ENCODE measurements around the gene ARHGAP40.

The ARHGAP40 gene

DNA sequence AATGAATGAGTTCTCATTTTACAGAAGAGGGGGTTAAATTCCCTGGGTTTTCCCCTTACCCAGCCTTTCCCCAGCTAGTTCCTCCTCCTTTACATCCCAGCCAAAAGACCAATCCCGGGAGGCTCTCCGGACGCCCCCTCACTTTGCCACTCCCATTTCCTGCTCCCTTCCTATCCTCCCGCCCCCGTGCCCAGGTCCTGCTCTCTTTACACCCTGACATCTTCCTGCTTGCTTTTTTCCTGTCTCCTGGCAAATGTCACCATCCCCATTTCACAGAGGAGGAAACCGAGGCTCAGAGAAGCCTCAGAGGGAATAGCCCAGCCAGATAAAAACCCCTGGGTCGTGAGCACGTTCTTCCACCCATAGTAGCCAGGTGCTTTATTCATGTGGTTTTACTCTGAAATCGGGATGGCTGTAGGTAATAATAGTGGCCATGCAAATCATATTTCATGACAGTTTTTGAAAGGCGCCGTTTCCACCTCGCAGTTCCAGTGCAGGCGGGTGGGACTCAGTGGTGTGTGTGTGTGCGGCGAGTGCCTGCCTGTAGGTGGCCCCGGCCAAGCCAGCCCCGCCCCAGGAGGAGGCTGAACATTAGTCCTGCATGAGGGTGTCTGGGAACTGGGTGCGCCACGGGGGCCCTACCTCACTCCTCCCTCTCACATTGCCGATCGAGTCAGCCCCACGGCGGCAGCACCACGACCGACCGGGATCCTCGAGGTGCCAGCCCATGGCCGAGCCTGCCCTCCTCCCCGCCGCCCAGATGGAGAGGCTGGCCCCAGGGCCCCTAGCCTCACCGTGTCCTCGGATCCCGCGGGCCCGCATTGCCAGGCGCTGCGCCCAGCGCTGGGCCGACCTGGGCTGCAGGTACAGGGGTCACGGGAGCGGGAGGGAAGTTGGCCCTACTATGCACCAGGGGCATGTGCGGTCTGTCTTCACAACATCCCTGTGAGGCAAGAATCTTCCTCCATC, at the start of gene ARHGAP40:
Gene ARHGAP40 (plus strand): TSS at position 594 of the 969 bp plus-strand sequence.
- DNase-seq = no peak

DNA sequence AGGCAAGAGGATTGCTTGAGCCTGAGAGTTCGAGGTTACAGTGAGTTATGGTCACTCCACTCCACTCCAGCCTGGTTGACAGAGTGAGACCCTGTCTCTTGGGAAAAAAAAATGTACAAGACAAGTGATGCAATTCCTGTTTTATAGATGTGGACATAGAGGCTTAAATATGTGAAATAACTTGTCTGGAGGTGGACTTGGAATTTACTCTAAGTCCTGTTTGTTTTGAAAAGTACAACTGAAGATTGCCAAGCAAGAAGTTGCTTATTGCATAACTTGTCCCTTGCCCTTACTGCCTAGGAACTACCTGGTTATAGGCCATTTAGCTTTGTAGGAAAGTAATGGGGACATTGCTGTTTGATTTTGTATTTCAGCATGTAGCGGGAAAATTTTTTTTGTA, 46.6 kb upstream of the ARHGAP40 start:
- DNase-seq = no peak

DNA sequence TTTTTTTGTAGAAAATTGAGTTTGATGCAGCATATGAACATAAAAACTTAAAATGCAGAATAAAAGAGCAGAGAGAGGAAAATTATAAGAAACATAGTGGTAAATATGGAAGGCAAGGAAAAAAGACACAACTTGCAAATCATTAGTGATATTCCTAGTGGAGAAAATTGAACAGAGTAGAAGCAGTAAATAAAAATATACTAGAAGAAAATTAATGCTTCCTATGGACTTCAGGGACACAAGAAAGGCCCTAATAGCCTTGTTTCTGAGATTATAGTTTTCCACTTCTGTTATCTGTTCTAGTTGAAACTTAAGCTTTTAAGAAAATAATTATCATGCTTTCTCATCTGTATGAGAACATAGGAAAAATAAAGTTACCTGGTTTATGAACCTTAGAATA, 46.2 kb upstream of the ARHGAP40 start:
- no peak for DNase-seq

DNA sequence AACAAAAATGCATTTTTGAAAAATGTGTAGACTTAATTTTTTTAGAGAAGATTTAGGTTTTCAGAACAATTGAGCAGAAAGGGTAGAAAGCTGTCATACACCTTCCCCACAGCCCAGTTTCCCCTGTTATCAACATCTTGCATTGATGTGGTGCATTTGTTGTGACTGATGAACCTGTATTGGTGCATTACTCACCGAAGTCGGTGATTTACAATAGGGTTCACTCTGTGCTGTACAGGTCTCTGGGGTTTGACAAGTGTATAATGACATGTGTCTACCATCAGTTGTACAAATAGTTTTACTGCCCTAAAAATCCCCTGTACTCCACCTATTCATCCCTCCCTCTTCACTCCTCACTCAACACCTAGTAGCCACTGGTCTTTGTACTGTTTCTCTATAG, 44.4 kb upstream of the ARHGAP40 start:
- DNase-seq = no peak

DNA sequence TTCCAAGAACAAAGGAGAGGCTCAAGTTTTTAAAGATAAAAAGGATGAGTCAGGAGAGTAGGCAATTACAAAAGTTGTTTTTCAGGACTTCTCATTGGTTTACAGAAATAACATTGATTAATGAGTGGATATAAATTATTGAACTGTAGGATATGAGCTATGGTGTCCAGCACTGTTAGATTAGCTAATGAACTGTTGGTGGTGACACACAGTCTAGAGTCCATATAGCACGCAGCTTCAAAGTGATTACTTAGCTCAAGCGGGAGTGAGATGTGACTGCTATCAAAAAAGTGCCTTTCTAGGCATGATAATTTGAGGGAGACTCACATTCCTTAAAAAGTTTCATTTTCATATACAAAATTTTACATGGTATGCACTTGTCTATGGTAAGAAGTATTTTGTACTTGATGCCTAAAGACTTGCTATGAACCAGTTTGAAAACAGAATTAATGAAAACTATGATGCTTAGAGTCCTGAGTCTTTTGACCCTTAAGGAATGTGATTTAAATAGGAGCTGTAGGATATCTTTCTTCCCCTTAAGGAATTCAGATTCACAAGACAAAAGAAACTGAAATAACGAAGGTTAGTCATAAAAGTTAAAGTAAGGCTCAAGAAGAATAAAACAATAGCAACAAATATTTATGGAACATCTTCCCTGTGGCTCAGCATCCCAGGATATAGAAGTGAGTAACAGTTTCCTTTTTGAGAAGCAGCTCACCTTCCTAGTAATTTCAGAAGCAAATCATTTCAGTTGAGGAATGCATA, 42.8 kb upstream of the ARHGAP40 start:
- DNase-seq = no peak

DNA sequence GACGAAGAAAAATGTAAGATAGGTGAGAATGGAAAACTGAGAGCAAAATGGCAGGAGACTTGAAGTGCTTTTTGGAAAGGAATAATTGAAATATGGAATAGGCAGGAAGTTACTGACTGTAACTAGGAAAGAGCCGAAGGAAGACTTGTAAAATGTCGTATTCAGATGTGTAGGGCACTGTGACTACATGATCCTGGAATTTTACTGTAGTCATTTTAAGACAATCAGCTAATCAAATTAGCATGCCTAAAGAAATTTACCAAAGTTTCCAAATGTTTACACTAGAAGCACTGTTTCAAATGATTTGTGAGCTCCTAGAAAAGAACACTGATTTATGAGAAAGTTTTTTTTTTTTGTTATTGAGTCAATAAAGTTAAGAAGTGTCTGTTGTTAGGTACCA, 41.8 kb upstream of the ARHGAP40 start:
- no peak for DNase-seq

DNA sequence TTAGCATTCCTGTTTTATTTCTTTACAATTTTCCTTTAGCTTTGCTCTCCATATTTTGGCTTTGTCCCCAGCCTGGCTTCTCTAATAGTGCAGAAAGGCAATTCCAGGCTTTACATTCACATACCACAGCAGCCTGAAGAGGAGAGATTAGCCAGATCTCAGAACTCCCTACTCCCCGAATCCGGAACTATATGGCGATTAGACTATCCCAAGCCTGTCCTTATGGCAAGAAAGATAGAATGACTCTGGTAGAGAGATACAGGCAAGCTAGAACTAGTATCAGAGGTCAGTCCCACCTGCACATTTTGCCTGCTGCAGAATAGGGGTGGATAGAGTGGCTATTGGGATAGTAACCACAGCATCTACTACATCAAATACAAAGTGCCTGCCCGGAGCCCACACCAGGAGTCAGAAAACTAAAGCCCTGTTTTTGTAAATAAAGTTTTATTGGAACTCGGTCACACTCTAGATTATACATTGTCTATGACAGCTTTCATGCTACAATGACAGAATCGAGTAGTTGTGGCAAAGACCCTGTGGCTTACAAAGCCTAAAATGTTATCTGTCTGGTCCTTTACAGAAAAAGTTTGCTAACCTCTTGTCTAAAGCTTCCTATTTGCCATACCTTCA, 37.7 kb upstream of the ARHGAP40 start:
- no peak for DNase-seq

DNA sequence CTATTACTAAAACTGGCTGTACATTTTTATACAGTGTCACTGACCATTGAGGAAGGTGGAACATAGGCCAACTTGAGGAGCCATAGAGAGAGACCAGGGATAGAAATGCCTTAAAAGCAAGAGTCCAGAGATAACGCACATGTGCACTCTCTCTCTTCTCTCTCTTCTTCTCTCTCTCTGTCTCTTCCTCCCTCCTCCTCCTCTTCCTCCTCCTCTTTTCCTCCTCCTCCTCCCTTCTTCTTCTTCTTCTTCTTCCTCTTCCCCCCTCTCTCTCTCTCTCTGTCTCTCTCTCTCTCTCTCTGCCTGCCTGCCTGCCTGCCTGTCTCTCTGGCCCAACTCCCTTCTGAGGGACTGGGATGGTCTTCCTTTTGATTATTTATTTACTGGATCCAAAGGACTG, 36.9 kb upstream of the ARHGAP40 start:
- DNase-seq = no peak

DNA sequence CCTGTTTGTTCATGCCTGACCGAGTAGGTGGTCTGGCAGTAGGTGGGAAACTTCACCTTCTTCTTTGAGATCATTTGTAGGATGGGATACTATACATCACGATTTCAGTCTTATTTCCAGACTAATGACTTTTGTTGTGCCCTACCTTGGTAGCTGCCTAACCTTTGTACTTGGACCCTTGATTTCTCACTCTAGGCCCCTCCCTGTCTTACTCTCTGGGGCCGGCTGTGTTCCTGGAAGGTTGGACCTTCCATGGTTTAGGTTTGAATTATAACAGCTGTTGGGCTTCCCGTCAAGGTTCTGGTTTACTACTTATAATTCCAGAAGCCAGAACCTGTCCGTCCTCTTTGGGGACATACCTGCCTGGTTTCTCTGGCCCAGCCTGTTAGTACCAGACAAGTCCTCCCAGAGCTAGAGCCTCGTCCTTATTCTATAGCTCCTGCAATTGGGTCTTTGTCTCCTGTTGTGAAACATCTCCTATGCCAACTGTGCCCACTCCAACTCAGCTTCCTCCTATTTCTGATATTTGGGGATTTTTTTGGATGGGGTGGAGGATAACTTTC, 35.5 kb upstream of the ARHGAP40 start:
- no peak for DNase-seq

DNA sequence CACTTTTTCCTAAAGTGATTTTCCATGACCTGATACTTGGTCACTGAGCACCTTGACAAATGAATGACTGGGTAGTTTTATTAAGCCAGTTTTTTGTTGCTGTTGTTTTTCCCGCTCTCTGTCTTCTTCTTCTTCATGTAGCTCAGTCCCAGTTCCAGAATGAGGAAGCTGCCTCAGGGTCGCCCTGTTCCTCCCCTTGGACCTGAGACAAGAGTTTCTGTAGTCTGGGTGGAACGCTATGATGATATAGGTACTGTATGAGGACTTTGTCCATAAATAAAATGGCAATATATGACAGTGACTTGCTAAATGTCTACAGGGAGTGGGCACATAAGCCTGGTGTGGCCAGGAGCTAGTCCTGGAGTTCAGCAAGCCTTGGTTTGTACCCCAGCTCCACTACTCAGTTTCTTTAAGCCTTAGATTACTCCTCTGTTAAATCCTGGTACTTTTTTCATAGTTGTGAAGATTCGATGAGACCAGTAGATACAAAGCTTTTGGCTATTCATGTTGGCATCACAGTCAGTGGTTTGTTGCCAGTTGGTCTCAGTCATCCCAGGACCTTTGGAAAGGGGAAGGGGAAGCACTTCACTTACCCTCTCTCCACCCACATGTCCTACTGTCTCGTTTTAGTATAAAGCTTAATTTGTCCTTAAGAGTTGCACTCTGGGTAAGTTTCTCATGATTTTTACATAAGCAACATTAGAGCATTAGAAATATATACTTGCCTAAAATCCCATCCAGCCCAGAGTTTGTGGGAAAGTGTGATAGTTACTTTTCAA, 31.7 kb upstream of the ARHGAP40 start:
- no peak for DNase-seq

DNA sequence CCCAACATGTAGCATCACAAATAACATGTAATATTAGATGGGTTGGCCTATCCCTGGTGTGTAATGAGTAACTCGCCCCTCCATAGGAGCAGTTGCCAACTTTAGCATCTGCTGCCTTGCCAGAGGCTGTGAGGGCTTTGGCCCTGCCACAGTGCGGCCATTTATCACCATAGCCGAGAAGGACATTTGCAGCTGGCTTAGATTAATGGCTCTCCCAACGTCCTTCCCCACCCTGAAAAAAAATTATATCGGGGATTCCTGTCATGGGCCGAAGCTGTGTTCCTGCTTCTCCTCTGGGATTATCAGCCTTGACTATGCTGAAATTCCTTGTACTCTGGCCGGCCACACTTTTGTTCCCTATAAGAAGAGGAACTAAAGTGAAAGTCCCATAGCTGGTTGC, 28.2 kb upstream of the ARHGAP40 start:
- no peak for DNase-seq

DNA sequence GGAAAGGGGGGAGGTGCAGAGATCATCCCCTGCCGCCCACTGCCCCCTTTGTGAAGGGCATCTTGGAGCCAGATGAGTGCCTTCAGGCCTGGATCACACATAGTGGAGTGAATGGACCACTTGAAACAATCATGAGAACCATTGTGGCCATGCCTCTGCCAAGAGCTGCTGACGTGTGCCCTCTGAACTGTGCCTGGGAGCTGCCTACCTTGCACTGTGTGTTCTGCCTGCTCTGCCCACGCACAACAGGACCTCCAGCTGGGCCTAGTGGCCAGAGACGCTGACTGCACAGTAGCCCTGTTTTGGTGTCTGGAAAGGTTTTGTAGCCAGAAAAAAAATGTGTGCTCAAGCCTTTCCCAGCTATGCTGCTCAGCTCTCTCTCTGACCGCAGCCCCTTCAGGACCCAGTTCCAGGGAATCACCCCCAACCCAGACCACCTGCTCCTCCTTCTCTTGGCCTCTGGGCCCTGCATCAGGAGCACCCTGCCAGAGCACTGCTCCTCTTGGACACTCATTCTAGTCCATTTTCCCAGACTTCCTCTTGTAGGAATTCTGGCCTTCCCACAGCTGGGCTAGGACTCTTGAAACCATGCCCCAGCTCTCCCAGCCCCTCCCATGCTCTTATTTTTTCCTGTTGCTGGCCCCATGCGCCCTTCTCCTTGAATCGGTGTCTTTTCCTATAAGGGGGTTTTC, 22.2 kb upstream of the ARHGAP40 start:
- no peak for DNase-seq

DNA sequence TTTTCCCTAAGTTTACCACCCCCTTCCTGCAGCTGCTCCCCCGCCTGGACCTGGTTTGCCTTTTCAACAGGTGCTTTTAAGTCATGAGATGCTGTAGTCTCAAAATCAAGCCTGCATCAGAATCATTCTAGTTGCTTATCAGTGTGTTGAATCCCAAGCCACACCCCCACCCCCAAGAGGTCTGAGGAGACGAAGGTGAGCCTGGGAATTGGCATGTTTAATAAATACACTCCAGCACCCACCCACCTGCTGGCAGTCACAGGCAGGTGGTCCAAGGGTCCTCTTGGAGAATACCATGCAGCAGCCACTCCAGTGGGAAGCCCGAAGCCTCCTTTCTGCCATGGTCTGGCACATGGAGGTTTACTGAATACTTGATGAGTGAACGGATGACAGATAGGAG, 21.7 kb upstream of the ARHGAP40 start:
- DNase-seq = no peak

DNA sequence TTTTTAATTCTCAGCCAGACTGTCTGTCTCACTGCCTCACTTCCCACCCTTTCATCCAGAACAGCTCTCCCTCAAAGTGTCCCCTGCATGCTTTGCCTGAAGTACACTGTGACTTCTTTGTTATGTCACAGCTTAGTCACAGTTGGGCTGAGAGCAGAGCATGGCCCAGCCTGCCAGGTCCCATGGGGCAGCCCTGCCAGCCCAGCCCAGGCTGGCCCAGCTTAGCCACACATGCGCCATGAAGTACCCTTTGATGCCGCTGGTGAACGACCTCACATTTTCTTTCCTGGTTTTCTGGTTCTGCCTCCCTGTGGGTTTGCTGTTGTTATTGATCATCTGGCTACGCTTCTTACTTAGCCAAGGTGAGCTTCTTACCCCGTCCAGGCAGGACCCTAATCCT, 20.6 kb upstream of the ARHGAP40 start, which contains the start of gene ADIG:
Gene ADIG (plus strand): TSS at position 185 of the 400 bp plus-strand sequence. CDS start 54 bp downstream, at position 239.
- DNase-seq = no peak

DNA sequence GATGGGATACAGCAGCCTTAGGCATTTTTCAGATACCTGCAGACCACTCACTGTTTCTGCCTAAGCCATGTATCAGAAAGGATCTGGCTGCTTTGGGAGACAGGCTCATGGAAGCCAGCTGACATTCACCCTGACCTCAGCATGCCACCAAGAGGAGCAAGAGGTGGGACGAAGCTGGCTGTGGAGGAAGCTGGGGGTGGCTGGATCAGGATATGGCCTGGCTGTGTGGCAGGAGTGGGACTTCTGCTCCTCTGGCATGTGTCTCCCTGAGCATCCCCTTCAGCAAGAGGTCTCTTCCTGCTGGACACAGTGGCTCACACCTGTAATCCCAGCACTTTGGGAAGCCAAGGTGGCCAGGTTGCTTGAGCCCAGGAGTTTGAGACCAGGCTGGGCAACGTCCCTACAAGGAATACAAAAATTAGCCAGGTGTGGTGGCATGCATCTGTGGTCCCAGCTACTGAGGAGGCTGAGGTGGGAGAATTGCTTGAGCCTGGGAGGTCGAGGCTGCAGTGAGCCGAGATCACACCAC, 19.7 kb upstream of the ARHGAP40 start:
- DNase-seq = no peak

DNA sequence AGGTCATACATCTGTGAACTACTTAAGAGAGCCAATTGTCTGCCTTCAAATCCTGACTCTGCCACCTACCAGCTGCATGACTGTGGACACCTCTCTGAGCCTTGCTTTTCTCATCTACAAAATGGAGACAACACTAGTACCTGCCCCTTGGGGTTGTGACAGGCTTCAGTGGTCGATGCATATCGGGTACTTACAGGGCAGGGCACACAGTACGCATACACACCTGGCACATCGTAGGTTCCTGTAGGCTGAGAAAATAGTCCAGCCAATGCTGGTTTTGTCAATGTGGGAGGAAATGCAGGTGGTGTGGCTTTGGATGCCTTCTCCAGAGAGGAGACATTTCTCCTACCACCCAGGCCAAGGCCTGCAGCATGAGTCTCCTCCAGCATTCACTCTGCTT, 18.3 kb upstream of the ARHGAP40 start:
- no peak for DNase-seq

DNA sequence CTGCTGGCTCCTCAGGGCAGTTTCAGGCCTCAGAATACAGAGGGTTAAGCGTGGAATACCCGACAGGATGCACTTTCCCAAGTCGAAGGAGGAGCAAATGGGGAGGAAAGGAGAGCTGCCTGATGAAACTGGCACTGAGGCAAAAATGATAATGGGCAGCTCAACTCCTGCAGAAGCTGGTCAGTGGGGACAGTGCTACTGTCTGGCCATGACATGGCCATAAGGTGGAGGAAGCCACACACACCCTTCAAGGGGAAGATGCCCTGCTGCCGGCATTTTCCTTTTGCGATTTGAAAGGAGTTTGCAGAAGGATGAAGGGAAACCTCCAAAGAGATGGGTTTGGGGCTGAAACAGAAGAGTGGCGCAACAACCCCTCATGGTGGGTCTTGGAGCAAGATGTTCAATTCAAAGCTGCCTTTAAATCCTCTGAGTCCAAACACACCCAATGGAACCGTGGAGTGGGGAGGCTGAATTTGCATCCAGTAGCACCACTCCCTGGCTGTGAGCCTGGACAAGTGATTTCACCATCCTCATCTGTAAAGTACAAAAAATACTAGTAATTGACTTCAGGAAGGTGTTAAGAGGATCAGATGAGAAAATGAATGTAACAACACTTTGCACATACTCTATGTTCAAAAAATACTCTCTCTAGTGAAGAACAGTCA, 17.4 kb upstream of the ARHGAP40 start:
- no peak for DNase-seq

DNA sequence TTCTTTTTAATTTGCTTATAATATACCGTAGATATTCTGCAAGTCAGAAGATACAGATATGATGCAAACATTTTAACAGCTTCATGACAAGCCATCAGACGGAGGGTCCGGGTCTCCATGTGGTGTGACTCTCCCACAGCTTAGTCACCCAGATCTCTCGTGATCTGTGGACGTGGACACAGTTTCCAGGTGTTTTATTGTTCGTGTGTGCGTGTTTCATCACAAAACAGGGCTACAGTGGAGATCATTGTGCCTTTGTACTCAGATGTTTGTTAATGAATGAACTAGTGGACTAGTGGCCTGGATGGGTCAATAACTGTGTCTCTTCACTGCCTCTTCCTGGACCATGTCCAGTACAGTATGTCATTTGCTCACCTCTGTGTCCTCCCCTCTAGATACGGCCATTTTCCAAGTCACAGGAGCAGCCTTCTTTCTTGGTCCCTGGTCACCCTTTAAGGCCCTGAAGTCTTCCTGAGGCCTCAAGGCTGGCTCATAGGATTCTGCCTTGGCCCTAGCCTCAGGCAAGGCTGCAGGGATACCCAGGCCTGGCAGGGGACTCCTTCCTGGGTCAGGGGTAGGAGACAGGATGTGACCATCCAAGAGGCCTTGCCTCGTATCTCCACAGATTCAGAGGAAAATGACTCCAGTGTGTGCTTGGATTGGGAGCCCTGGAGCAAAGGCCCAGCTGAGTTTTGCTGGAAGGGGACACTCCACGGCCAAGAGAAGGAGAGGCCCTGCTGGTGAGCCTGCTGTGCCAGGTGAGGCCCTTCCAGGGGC, 16.0 kb upstream of the ARHGAP40 start:
- DNase-seq = no peak

DNA sequence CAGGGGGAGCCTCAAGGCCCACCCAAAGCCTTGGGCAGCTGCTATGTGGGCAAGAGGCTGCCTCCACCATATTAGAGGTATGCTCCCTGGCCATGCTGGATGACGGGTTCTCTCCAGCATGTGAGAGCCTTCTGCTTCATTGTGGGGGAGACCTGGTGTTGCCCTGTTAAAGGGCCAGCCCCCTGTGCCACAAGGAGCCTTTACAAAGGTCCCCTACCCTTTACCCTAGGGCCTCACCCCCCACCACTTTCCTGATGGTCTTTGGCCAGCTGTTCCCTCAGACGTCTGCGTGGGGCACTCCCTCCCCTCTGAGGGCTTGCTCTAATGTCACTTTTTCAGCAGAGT, 15.5 kb upstream of the ARHGAP40 start:
- no peak for DNase-seq

DNA sequence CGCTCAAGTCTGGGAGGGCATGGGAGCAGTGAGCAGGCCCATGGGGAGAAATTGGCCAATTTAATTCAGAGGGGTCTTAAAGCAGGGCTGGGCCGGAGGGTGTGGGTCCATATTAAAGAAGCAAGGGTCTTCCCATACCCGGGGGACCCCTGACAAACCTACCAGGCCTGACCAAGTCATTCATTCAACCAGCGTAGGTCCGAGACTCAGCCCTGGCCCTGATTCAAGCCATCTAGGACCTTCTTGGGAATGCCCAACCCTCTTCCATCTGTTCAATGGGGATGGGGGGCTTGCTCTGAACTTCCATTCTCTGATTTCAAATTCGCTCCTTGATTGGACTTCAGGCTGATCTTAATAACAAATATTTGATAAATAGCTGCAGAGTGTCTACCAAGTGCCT, 13.3 kb upstream of the ARHGAP40 start:
- no peak for DNase-seq

All from stimulated activated naive CD4-positive, alpha-beta T cell (primary cell).